RWPE2 (cell line): Measurements from ENCODE around the gene NAE1.

Experiments
- ATAC-seq: fragments of 200-7000 bp; cut with Tn5 transposase; 3 replicates; pipeline ENCODE4 v1.9.1; 2021; ENCODE audit warnings: low read depth
- DNase-seq: peaks from one replicate; pipeline ENCODE4 v3.0.0-alpha.2; 2020; ENCODE audit warnings: low spot score
- H3K27ac ChIP-seq: fragments of 450-650 bp; 2 replicates; pipeline ENCODE4 v1.5.1; 2017; ENCODE audit warnings: mild to moderate bottlenecking; ENCODE audit not compliant: poor library complexity, severe bottlenecking
- H3K27me3 ChIP-seq: fragments of 250-450 bp; sonication (Bioruptor Pico); 2 replicates; pipeline ENCODE4 v1.5.1; 2021; ENCODE audit warnings: mild to moderate bottlenecking, moderate library complexity; ENCODE audit not compliant: insufficient read depth, poor library complexity, severe bottlenecking
- H3K36me3 ChIP-seq: fragments of 250-450 bp; sonication (Bioruptor Pico); 2 replicates; pipeline ENCODE4 v1.5.1; 2020; ENCODE audit warnings: low read depth, mild to moderate bottlenecking, moderate library complexity
- H3K4me1 ChIP-seq: fragments of 250-450 bp; sonication (Bioruptor Pico); 2 replicates; pipeline ENCODE4 v1.5.1; 2021; ENCODE audit warnings: mild to moderate bottlenecking, moderate library complexity; ENCODE audit not compliant: insufficient read depth, poor library complexity, severe bottlenecking
- H3K4me3 ChIP-seq: fragments of 250-450 bp; sonication (Bioruptor Pico); 2 replicates; pipeline ENCODE4 v1.5.1; 2021; ENCODE audit warnings: mild to moderate bottlenecking, moderate library complexity; ENCODE audit not compliant: severe bottlenecking
- H3K9me3 ChIP-seq: fragments of 250-450 bp; sonication (Bioruptor Pico); 2 replicates; pipeline ENCODE4 v1.5.1; 2021; ENCODE audit warnings: mild to moderate bottlenecking, moderate library complexity; ENCODE audit not compliant: severe bottlenecking
- TF ChIP-seq, protein P1 (sequence below): fragments of 450-650 bp; IDR thresholded peaks from one replicate; pipeline ENCODE4 v1.5.1; 2017; ENCODE audit warnings: mild to moderate bottlenecking, moderate library complexity; ENCODE audit not compliant: poor library complexity, severe bottlenecking

Gene NAE1

GRCh38 chr16:66786551-66786950 is 44.2 kb downstream of the NAE1 start:
- Histone ChIP-seq H3K4me3 (no peak overlapping the region), H3K27me3 (no peaks in the 10 kb centered on the region), H3K27ac (no peak overlapping the region), H3K9me3 (no peaks in the 10 kb centered on the region), H3K4me1 (no peaks in the 10 kb centered on the region), H3K36me3 (no peaks in the 10 kb centered on the region)
- ATAC-seq = no peak
- no peak for DNase-seq
- TF ChIP-seq, protein P1, sequence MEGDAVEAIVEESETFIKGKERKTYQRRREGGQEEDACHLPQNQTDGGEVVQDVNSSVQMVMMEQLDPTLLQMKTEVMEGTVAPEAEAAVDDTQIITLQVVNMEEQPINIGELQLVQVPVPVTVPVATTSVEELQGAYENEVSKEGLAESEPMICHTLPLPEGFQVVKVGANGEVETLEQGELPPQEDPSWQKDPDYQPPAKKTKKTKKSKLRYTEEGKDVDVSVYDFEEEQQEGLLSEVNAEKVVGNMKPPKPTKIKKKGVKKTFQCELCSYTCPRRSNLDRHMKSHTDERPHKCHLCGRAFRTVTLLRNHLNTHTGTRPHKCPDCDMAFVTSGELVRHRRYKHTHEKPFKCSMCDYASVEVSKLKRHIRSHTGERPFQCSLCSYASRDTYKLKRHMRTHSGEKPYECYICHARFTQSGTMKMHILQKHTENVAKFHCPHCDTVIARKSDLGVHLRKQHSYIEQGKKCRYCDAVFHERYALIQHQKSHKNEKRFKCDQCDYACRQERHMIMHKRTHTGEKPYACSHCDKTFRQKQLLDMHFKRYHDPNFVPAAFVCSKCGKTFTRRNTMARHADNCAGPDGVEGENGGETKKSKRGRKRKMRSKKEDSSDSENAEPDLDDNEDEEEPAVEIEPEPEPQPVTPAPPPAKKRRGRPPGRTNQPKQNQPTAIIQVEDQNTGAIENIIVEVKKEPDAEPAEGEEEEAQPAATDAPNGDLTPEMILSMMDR = no peak

DNA sequence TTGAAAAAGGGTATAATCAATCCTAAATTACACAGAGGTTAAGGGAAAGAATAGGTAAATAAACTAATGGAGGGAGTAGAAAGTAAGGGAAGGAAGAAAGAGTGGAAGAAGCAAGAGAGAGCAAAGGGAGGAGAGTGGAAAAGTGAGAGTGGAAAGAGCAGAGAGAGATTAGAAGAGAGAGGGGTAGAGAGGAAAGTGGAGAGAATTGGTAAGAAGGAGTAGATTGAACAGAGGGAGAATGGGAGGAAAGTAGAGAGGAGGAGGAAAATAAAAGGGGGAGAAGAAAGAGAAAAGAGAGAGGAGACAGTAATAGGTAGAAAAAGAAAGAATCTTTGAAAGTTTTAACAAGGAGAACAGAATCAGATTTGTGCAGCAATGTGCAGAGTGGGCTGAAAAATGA is 54.3 kb downstream of the NAE1 start:
- Histone ChIP-seq H3K9me3 (no peaks in the 10 kb centered on the region), H3K4me3 (no peak overlapping the region), H3K27ac (no peak overlapping the region), H3K4me1 (no peaks in the 10 kb centered on the region), H3K27me3 (no peaks in the 10 kb centered on the region), H3K36me3 (no peaks in the 10 kb centered on the region)
- no peak for DNase-seq
- no peak for ATAC-seq
- TF ChIP-seq, protein P1 = no peak

DNA sequence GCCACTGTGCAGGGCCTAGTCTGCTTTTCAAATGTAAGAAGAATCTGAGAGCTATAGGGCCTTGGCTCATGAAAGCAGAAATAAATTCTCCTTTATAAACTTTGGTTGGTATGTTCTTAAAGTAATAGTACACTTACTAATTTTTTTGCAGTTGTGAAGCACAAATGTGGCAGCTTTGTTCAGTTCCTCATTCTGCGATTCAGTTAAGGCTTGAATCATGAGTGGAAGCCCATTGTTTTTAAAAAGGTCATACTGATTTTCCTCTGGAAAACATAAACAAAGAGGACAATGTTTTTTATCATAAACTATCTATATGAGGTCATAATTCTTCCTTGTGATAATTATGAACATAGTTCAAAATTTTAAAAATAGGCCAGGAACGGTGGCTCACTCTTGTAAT is 55.8 kb downstream of the NAE1 start:
- no peaks in the 10 kb centered on the region for H3K4me1 ChIP-seq
- no peak for ATAC-seq
- DNase-seq = no peak
- H3K9me3 ChIP-seq = no peaks in the 10 kb centered on the region
- TF ChIP-seq, protein P1 = no peak
- no peaks in the 10 kb centered on the region for H3K27me3 ChIP-seq
- no peak overlapping the region for H3K27ac ChIP-seq
- no peaks in the 10 kb centered on the region for H3K36me3 ChIP-seq
- H3K4me3 ChIP-seq = no peak overlapping the region

DNA sequence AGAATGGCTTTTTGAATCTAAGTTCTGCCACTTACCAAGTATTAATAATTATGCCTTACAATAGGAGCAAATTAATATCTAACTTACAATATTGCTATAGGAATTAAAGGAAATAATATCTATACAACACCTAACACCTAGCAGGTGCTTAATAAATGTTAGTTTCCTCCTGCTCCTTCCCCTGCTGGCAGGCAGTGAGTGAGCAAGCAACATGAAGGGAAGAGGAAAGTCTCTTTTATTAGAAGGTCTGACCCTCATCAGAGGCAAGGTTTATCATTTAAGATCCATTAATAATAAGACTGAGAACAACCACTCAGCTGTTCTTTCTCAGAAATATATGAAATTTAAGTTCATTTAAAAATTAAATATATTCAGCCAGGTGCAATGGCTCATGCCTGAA is 72.7 kb downstream of the NAE1 start:
- no peaks in the 10 kb centered on the region for H3K4me1 ChIP-seq
- no peaks in the 10 kb centered on the region for H3K27me3 ChIP-seq
- H3K36me3 ChIP-seq = no peaks in the 10 kb centered on the region
- no peak for DNase-seq
- H3K4me3 ChIP-seq = no peak overlapping the region
- ATAC-seq = no peak
- H3K9me3 ChIP-seq = no peaks in the 10 kb centered on the region
- no peak overlapping the region for H3K27ac ChIP-seq
- TF ChIP-seq, protein P1 = no peak

- H3K36me3 ChIP-seq = peaks cover 6% of the 10 kb centered on the region
- TF ChIP-seq, protein P1 = no peak
- DNase-seq (no peak), ATAC-seq (no peak)
- no peak overlapping the region for H3K27ac ChIP-seq
- no peaks in the 10 kb centered on the region for H3K9me3 ChIP-seq
- H3K4me3 ChIP-seq = no peak overlapping the region
- H3K27me3 ChIP-seq = no peaks in the 10 kb centered on the region
- peaks cover 7% of the 10 kb centered on the region for H3K4me1 ChIP-seq
Observed at GRCh38 chr16:66754819-66755218, 76.0 kb downstream of the NAE1 start.
